Endothelial cell of umbilical vein (primary cell): ENCODE measurements around the gene TMEM63B. TPM values are rescaled to one million over a fixed set of nuclear protein-coding genes. Genes with fewer than 3 reads are reported as not detected.

Experiments used
- BruUV-seq: library from RNA; stranded (reverse); fragments of 400-500 nt; replicated peaks from 2 replicates; lab custom pipeline; 2021; lab: Mats Ljungman, UMichigan
- CTCF ChIA-PET: fragments of 300-600, 350-600 bp; sonication (Branson Sonifier 250); formaldehyde crosslinking; loops from one replicate; lab custom pipeline; 2021; ENCODE audit warnings: antibody characterized with exemption, inconsistent platforms; lab: Charles Lee
- POLR2A ChIA-PET: fragments of 300-600, 350-600 bp; sonication (Branson Sonifier 250); formaldehyde crosslinking; loops from one replicate; lab custom pipeline; 2021; ENCODE audit warnings: antibody characterized with exemption, inconsistent platforms; lab: Charles Lee
- DNase-seq: peaks from one replicate; pipeline ENCODE4 v3.0.0-alpha.2; 2011; ENCODE audit warnings: low read depth, low spot score
- FAIRE-seq: peaks from 2 replicates; lab custom pipeline; 2011; peaks lifted over from hg19 to GRCh38; lab: Jason Lieb, UNC
- H2AFZ ChIP-seq: 2 replicates; pipeline ENCODE4 v1.6.0; 2012; ENCODE audit warnings: low read depth, low read length, control low read depth, inconsistent platforms
- H3K27ac ChIP-seq: 2 replicates; pipeline ENCODE4 v1.5.1; 2011; ENCODE audit warnings: low read depth, mild to moderate bottlenecking, control low read depth, low read length, moderate library complexity; ENCODE audit not compliant: insufficient read depth
- H3K27me3 ChIP-seq, 2 experiments: 2 replicates each; pipeline versions ENCODE4 v1.6.0 to v1.6.1; 2011; ENCODE audit warnings: low read length in 2 of 2, mixed read lengths in 1 of 2; ENCODE audit not compliant: control insufficient read depth in 2 of 2, insufficient read depth in 2 of 2
- H3K36me3 ChIP-seq, 2 experiments: 2 replicates in 1 of 2; 3 replicates in 1 of 2; pipeline ENCODE4 v1.5.1; 2011; ENCODE audit warnings: low read length in 2 of 2, mild to moderate bottlenecking in 1 of 2, moderate library complexity in 1 of 2; ENCODE audit not compliant: control insufficient read depth in 2 of 2, insufficient read depth in 2 of 2; ENCODE audit errors: extremely low read depth in 1 of 2
- H3K4me1 ChIP-seq: 3 replicates; pipeline ENCODE4 v1.5.1; 2011; ENCODE audit warnings: mild to moderate bottlenecking, low read length; ENCODE audit not compliant: control insufficient read depth, insufficient read depth; ENCODE audit errors: extremely low read depth
- H3K4me2 ChIP-seq: 2 replicates; pipeline ENCODE4 v1.6.1; 2011; ENCODE audit warnings: low read length, control low read depth, mixed read lengths; ENCODE audit not compliant: insufficient read depth
- H3K4me3 ChIP-seq, 3 experiments: fragments of 200-600 bp in 1 of 3; sonication (generic), shearing (Covaris generic) in 1 of 3; replicated peaks in 1 of 3; 2 replicates each; pipeline ENCODE4 v1.5.1; 2011 to 2016; ENCODE audit warnings: control low read depth in 3 of 3, low read length in 3 of 3, mild to moderate bottlenecking in 2 of 3, inconsistent platforms in 1 of 3, low read depth in 1 of 3, moderate library complexity in 1 of 3; ENCODE audit not compliant: insufficient read depth in 1 of 3
- H3K79me2 ChIP-seq: 2 replicates; pipeline ENCODE4 v1.6.0; 2012; ENCODE audit warnings: low read length, inconsistent platforms; ENCODE audit not compliant: control insufficient read depth, insufficient read depth
- H3K9ac ChIP-seq: replicated peaks from 2 replicates; pipeline ENCODE3; 2011; ENCODE audit warnings: low read length, control low read depth; ENCODE audit not compliant: insufficient read depth; ENCODE audit errors: extremely low read depth
- H3K9me1 ChIP-seq: replicated peaks from 3 replicates; pipeline ENCODE4 v1.6.0; 2011; ENCODE audit warnings: mild to moderate bottlenecking, low read length; ENCODE audit not compliant: control insufficient read depth, insufficient read depth; ENCODE audit errors: extremely low read depth
- H3K9me3 ChIP-seq: replicated peaks from 2 replicates; pipeline ENCODE4 v1.5.1; 2012; ENCODE audit warnings: low read length, inconsistent platforms; ENCODE audit not compliant: control insufficient read depth, insufficient read depth
- H4K20me1 ChIP-seq: replicated peaks from 2 replicates; pipeline ENCODE3; 2011; ENCODE audit warnings: mild to moderate bottlenecking, low read length; ENCODE audit not compliant: control insufficient read depth, insufficient read depth; ENCODE audit errors: extremely low read depth
- CTCF ChIP-seq, 2 donors: IDR thresholded peaks; 1 replicate in 1 of 2; 2 replicates in 1 of 2; pipeline ENCODE4 v1.5.1; 2011; ENCODE audit warnings: low read length in 2 of 2, mild to moderate bottlenecking in 2 of 2, moderate library complexity in 2 of 2, control low read depth in 1 of 2, inconsistent platforms in 1 of 2, low read depth in 1 of 2; ENCODE audit not compliant: insufficient read depth in 1 of 2; ENCODE audit errors: extremely low read depth in 1 of 2
- EZH2 ChIP-seq: IDR thresholded peaks from 2 replicates; pipeline ENCODE4 v1.6.1; 2012; ENCODE audit warnings: borderline replicate concordance, low read depth, mild to moderate bottlenecking, moderate library complexity, low read length, inconsistent platforms; ENCODE audit not compliant: severe bottlenecking
- FOS ChIP-seq: IDR thresholded peaks from 2 replicates; pipeline ENCODE4 v1.6.1; 2011; ENCODE audit warnings: mild to moderate bottlenecking, low read length, moderate library complexity, borderline replicate concordance; ENCODE audit not compliant: insufficient read depth
- GATA2 ChIP-seq: IDR thresholded peaks from 2 replicates; pipeline ENCODE4 v1.7.0; 2011; ENCODE audit warnings: low read depth, mild to moderate bottlenecking, moderate library complexity, mixed read lengths, low read length; ENCODE audit not compliant: insufficient read length, insufficient read depth
- JUN ChIP-seq: IDR thresholded peaks from 2 replicates; pipeline ENCODE4 v1.6.1; 2011; ENCODE audit warnings: borderline replicate concordance, low read depth; ENCODE audit not compliant: insufficient read length, insufficient read depth
- MAX ChIP-seq: IDR thresholded peaks from 2 replicates; pipeline ENCODE4 v1.6.1; 2011; ENCODE audit not compliant: insufficient read depth, insufficient read length
- MYC ChIP-seq: IDR thresholded peaks from one replicate; pipeline ENCODE4 v1.6.1; 2011; ENCODE audit warnings: mild to moderate bottlenecking, low read depth, low read length
- POLR2A ChIP-seq: IDR thresholded peaks from 2 replicates; pipeline ENCODE4 v1.6.1; 2012; ENCODE audit warnings: low read depth, mild to moderate bottlenecking, control low read depth, low read length
- POLR2AphosphoS5 ChIP-seq: IDR thresholded peaks from 2 replicates; pipeline ENCODE4 v1.6.1; 2012; ENCODE audit warnings: low read depth, mild to moderate bottlenecking, control low read depth, low read length, moderate library complexity; ENCODE audit not compliant: insufficient read depth
- dilution Hi-C: fragments of 300-500 bp; cut with MboI; formaldehyde crosslinking; loops from one replicate; pipeline ENCODE4 v1.15.0; 2019; ENCODE audit warnings: low sequenced_read_pairs; ENCODE audit not compliant: extremely low pct_ligation_motif_present
- intact Hi-C: fragments of 100-400 bp; cut with micrococcal nuclease; formaldehyde crosslinking; loops from one replicate; pipeline ENCODE4 v1.10.0; 2022
- polyA plus RNA-seq, 4 experiments: library from polyadenylated mRNA; depleted of rRNA in 3 of 4; stranded (reverse) in 3 of 4; unstranded in 1 of 4; fragments of >200 nt; gene quantifications; 2 replicates each; pipeline versions ENCODE4 v1.2.1 to v1.2.3, GENCODE V29; 2011 to 2012; ENCODE audit warnings: missing spikeins in 1 of 4
- total RNA-seq: library from RNA; stranded (reverse); gene quantifications from 2 replicates; pipeline ENCODE4 v1.2.3, GENCODE V29; 2021

TMEM63B gene
- total and polyA plus RNA-seq, 2 donors (not counting 3 experiments of a cell fraction or from before 2014, with no cell fraction given), result 49.7 to 56.1 TPM

DNA sequence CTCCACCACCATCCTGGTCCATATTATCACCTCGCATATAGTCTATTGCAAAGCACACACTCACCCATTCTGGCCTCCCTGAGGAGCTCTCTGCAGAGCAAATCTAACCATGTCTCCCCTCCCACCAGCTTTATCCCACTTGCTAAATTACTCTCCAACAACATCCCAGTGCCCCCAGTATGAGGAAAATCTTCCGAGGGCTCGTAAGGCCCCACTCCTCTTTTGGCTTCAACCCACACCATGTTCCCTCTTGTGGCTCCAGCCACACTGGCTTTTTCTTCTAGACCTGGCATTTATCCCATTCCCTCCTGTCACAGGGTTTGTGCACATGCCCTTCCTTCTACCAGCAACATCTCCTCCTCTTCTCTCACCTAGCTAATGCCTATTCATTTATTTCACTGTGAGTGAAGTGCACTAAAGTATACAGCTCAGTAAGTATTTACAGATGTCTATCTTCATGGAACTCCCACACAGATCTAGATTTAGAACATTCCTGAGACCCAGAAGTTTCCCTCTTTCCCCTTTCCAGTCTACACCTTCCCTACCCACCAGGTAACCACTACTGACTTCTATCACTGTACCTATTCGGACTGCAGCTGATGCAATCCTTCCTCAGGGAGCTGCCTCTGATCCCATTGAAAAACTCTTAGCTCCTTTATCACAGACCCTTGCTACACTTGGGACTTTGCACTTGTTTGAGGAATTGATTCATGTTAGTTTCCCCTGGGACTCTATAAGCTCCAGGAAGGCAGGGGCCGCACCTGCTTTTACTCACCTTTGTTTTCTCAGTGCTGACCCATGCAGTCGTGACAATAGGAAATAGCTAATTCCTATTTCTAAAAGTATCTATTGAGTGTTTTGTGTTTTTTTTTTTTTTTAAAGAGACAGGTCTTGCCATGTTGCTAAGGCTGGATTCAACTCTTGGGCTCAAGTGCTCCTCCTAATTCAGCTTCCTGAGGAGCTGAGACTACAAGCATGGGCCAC lies 15.6 kb upstream of the TMEM63B start:
- no peak overlapping the region for H3K4me3 ChIP-seq
- H3K9me3 ChIP-seq, result no peaks in the 10 kb centered on the region

More for the DNA sequence above, 15.6 kb upstream of the TMEM63B start:
- TF ChIP-seq JUN (no peak), GATA2 (no peak), MYC (no peak), POLR2A (no peak), MAX (no peak), CTCF (IDR thresholded peaks at IDR 0.05; ENCODE audit: extremely low read depth in 1 of 2, insufficient read depth in 1 of 2, low read depth in 1 of 2, low read length in 2 of 2) (no peak), FOS (no peak), POLR2AphosphoS5 (no peak), EZH2 (no peak)
- Histone ChIP-seq H2AFZ (no peak overlapping the region), H4K20me1 (no peaks in the 10 kb centered on the region), H3K27ac (no peak overlapping the region), H3K79me2 (peaks cover 13% of the 10 kb centered on the region), H3K27me3 (no peaks in the 10 kb centered on the region), H3K4me1 (peaks cover 21% of the 10 kb centered on the region), H3K9me1 (no peaks in the 10 kb centered on the region), H3K36me3 (peaks cover 5 to 27% of the 10 kb centered on the region in 2 experiments), H3K9ac (no peak overlapping the region), H3K4me2 (no peak overlapping the region)
- ChIA-PET CTCF (interaction anchor here (1.5 to 4.0 kb wide), 4 partner anchors 10 to 38 kb away, joined by 4 to 28 read pairs (median 15); no protein-coding TSS in a partner anchor), POLR2A (interaction anchor here (0.6 kb wide), 1 partner anchor 16 kb away, joined by 5 read pairs; the partner anchor contains the start of gene TMEM63B)
- FAIRE-seq (no peak), DNase-seq (no peak)
- intact Hi-C loops (no loop called here), dilution Hi-C loops (no loop called here)
- no TSS peak for BruUV-seq
